ENCODE measurements around the gene TRPM3.

DNA sequence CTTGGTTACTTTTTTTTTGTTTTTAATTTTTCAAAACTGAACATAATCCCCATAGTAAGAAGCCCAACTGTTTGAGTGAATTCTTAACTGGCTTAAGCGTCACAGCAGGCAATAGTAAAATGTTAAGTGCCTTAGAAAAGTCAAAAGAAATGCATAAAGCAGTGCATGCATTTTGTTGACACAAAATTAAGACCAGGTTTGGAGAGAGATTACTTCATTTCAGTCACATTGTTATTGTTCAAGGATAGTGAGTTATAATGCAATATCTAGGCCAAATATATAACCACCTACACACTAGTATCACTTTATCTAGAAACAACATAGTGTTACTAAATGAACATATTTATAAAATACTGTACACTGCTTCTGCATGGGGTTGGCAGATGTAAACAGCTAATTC, 590.1 kb downstream of the TRPM3 start:
- TF ChIP-seq CTCF (conservative IDR thresholded peaks at IDR 0.05 in 1 of 2, IDR thresholded peaks at IDR 0.05 in 1 of 2; ENCODE audit: extremely low read depth in 1 of 2, insufficient read depth in 1 of 2, low read depth in 1 of 2, low read length in 2 of 2) (no peak), EZH2 (IDR thresholded peaks at IDR 0.05; ENCODE audit: borderline replicate concordance, low read length) (no peak)
